ENCODE results near the gene KCNQ5.

The KCNQ5 gene

DNA sequence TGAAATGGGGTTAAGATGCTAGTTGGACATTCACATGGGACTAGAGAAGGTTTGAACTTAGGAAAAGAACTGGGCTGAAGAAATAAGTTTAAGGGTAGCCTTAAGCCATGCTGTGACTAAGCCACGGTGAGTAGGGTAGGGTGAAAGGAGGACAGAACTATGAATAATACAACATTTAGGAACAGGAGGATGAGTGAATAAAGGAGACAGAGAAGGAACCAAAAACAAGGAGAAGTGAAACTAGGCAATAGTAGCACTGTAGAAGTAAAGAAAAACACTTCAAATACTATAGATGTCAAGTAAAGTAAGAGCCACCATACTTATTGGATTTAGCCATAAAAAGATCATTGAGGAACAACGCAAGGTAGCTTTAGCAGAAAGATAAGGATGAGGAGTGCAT, 111.2 kb downstream of the KCNQ5 start:
- Mint-ChIP-seq H3K9me3 (ENCODE audit: low read depth) (peaks cover 5% of the 10 kb centered on the region), H3K27ac (no peak overlapping the region), H3K27me3 (no peaks in the 10 kb centered on the region), H3K4me3 (no peak overlapping the region), H3K4me1 (ENCODE audit: low read depth) (no peaks in the 10 kb centered on the region), H3K36me3 (no peaks in the 10 kb centered on the region)

DNA sequence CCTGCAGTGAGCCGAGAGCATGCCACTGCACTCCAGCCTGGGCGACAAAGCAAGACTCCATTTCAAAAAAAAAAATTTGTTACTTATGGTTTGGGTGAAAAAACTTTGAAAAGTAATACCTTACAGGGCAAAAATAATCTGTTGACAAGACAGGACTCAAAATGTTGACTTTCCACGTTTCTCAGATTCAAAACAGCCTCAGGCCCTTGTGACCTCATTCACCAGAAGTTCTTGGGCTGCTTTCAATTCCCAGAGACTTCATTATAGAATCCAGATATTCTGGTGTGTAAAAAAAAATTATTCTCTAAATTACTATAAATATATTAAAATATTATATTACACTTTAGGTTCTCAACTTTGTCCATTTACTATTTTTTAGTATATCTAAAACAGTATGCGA, 116.2 kb downstream of the KCNQ5 start:
- Mint-ChIP-seq H3K27me3 (no peaks in the 10 kb centered on the region), H3K4me1 (ENCODE audit: low read depth) (peaks cover 32% of the 10 kb centered on the region), H3K36me3 (no peaks in the 10 kb centered on the region), H3K4me3 (no peak overlapping the region), H3K9me3 (ENCODE audit: low read depth) (no peaks in the 10 kb centered on the region), H3K27ac (no peak overlapping the region)

DNA sequence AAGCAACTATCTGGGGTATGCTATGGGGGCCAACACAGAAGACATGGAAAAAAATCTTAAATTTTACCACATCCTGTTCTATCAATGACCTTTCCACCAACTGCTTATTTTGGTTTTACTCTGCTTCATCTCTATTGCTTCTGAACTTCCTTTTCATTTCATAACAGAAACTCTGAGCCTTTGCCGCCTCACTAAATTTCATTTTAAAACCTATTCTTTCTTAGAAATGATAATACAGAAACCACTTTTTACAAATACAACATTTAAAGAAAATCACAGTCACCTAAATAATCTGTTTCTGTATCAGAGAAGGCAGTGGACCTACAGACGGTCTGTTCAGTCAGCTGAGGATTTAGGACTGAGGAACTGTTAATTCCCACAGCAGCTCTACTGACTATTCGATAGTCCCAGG, 117.5 kb downstream of the KCNQ5 start:
- H3K4me3 Mint-ChIP-seq, result no peak overlapping the region
- H3K9me3 Mint-ChIP-seq (ENCODE audit: low read depth), result no peaks in the 10 kb centered on the region
- H3K36me3 Mint-ChIP-seq, result no peaks in the 10 kb centered on the region
- H3K4me1 Mint-ChIP-seq (ENCODE audit: low read depth), result peaks cover 32% of the 10 kb centered on the region
- H3K27me3 Mint-ChIP-seq, result no peaks in the 10 kb centered on the region
- no peak overlapping the region for H3K27ac Mint-ChIP-seq

DNA sequence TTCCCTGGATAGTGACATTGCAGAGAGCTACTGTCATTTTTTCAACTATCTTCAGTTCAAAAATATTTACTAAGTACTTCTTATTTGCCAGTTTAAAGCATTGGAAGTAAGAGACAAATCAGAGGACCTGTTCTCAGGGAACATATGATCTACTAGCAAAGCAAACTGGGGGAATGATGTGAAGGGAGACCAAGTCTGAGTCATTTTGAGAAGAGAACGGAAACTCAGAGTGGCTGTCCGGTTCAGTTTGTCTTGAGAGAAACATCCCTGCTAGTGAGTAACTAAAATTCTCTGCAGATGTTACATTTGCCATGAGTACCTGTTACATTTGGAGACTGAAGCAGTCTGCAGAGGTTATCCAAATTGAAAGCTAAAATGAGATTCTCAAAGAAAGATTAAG, 118.3 kb downstream of the KCNQ5 start:
- H3K36me3 Mint-ChIP-seq, result no peaks in the 10 kb centered on the region
- no peak overlapping the region for H3K27ac Mint-ChIP-seq
- H3K27me3 Mint-ChIP-seq, result no peaks in the 10 kb centered on the region
- no peaks in the 10 kb centered on the region for H3K9me3 Mint-ChIP-seq (ENCODE audit: low read depth)
- H3K4me1 Mint-ChIP-seq (ENCODE audit: low read depth), result peaks cover 32% of the 10 kb centered on the region
- H3K4me3 Mint-ChIP-seq, result no peak overlapping the region

DNA sequence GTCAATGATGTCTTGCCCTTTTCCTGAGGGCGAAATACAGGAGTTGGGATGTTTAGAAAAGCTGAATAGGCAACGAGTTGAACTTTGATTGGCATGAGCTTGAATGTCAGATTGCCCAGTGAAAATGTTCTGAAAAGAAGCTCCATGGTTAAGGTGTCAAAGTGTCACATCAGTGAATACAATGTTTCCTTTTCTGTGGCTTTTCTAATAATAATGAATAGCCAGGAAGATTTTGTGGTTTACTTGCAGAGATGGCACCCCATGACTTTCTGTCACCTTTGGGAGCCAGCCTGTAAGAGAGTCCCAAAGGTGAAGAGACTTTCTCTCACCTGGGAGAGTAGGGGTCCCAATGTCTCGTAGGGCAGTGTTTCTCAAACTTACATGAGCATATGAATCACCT, 119.2 kb downstream of the KCNQ5 start:
- no peaks in the 10 kb centered on the region for H3K36me3 Mint-ChIP-seq
- peak overlapping the region; percentile 29 for H3K27ac Mint-ChIP-seq
- peaks cover 32% of the 10 kb centered on the region for H3K4me1 Mint-ChIP-seq (ENCODE audit: low read depth)
- no peaks in the 10 kb centered on the region for H3K27me3 Mint-ChIP-seq
- H3K4me3 Mint-ChIP-seq, result no peak overlapping the region
- no peaks in the 10 kb centered on the region for H3K9me3 Mint-ChIP-seq (ENCODE audit: low read depth)

DNA sequence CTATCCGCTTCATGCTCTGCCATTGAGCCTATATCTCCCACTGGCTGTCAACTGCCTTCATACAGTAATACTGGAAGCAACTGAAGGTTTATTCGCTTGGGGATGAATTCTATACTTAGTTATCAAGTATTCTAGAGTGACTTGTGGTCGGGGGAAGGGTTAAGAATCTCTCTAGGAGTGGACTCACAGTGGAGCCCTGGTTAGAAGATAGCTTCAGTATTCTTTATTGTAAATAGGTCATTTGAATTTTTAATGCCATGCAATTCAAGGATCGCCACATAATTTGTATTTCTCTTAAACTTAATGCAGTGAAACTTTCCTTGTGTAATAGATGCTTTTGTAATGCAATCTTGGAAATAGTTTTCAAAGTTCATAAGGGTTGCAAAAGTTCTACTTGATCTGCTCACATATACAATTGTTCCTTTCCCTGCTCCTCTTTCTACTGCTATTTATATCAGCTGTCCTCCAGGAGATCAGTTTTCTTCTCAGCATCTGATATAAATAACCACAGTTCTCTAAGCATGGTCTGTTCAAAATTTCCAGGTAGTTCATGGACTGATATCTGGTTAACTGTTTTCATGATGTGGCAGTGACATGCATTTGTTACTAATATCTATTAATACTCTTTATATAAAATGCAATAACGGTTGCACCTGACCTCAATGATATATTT, 120.3 kb downstream of the KCNQ5 start:
- Mint-ChIP-seq H3K27ac (no peak overlapping the region), H3K9me3 (ENCODE audit: low read depth) (no peaks in the 10 kb centered on the region), H3K4me1 (ENCODE audit: low read depth) (peaks cover 36% of the 10 kb centered on the region)

DNA sequence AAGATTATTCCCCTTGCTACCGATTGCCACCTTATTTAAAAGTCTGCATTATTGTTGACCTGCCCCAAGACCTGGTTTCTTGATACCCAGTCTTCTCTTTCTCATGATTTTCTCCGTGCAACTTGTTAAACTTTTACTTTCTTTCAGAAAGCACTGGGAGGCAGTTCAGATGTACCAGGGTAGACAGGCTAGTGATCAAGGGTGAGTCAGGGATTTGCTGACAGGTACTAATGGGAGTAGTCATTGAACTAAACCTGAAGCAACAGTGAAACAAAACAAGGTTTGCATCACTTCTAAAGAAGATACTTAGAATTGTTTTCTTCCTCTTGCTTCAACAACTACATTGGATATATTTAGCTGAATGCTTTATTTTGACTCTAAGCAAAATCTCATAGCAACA, 124.4 kb downstream of the KCNQ5 start:
- peaks cover 2% of the 10 kb centered on the region for H3K36me3 Mint-ChIP-seq
- H3K9me3 Mint-ChIP-seq (ENCODE audit: low read depth), result no peaks in the 10 kb centered on the region
- H3K4me3 Mint-ChIP-seq, result no peak overlapping the region
- H3K4me1 Mint-ChIP-seq (ENCODE audit: low read depth), result peaks cover 10% of the 10 kb centered on the region
- no peak overlapping the region for H3K27ac Mint-ChIP-seq
- no peaks in the 10 kb centered on the region for H3K27me3 Mint-ChIP-seq

More for the DNA sequence above, 120.3 kb downstream of the KCNQ5 start:
- Mint-ChIP-seq H3K27me3 (no peaks in the 10 kb centered on the region), H3K36me3 (peaks cover 2% of the 10 kb centered on the region), H3K4me3 (no peak overlapping the region)

DNA sequence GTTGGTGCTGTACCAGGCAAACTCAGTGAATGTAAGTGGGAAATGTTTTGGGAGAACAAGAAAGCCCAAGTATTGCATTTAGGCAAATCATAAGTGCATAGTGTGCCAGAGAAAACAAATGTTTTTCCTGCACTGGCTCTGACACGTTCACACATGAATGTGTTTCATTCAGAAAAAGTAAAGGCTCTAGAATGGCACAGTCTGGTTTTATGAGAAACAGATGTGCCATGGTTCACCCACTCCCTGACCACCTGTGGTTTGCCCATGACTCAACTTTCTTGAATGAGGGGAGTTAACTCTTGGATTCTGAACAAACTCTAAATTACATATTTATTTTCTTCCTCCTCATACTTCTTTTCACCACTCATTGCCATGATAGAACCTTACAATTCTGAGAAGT, 126.9 kb downstream of the KCNQ5 start:
- peaks cover 3% of the 10 kb centered on the region for H3K9me3 Mint-ChIP-seq (ENCODE audit: low read depth)
- H3K36me3 Mint-ChIP-seq, result peaks cover 2% of the 10 kb centered on the region
- no peak overlapping the region for H3K27ac Mint-ChIP-seq

DNA sequence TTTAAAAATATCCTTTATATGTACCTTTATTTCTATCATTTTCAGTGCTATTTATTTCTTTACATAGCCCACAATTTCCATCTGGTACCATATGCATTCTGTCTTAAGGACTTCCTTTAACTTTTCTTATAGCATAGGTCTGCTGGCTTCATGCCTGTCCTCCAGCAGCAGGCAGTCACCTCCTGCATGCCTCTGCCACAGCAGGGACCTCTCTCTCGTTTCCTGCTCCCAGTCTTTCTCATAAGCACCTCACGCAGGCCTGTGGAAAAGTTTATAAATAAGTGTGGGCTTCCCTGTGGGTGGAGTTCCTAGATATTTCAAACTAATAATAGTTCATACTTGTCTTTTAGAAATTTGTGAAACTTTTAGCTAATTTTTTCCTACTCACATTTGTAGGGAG, 133.9 kb downstream of the KCNQ5 start:
- H3K4me1 Mint-ChIP-seq (ENCODE audit: low read depth), result peaks cover 11% of the 10 kb centered on the region
- no peaks in the 10 kb centered on the region for H3K27me3 Mint-ChIP-seq
- H3K4me3 Mint-ChIP-seq, result no peak overlapping the region
- H3K27ac Mint-ChIP-seq, result no peak overlapping the region
- peaks cover 2% of the 10 kb centered on the region for H3K36me3 Mint-ChIP-seq
- H3K9me3 Mint-ChIP-seq (ENCODE audit: low read depth), result peaks cover 6% of the 10 kb centered on the region

More for the DNA sequence above, 126.9 kb downstream of the KCNQ5 start:
- H3K4me3 Mint-ChIP-seq, result no peak overlapping the region
- H3K27me3 Mint-ChIP-seq, result no peaks in the 10 kb centered on the region
- peaks cover 5% of the 10 kb centered on the region for H3K4me1 Mint-ChIP-seq (ENCODE audit: low read depth)

DNA sequence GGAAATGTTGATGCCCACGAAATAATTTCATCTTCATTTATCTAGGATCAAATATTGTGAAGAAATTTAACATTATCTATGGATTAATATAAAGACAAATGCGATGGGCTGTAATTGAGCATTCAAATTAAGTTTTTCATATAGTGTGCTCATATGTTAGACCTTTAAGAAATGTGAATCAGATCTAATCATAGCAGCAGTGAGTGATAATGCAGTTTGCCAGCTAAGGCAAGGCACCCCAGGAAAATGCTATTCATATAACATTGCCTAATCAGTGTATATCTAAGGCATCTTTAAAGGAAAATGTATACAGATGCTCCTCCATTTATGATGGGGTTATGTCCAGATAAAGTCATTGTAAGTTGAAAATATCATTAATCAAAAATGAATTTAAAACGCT, 135.2 kb downstream of the KCNQ5 start:
- Mint-ChIP-seq H3K9me3 (ENCODE audit: low read depth) (peaks cover 6% of the 10 kb centered on the region), H3K27me3 (no peaks in the 10 kb centered on the region), H3K4me3 (no peak overlapping the region), H3K27ac (no peak overlapping the region), H3K36me3 (peaks cover 2% of the 10 kb centered on the region), H3K4me1 (ENCODE audit: low read depth) (peaks cover 13% of the 10 kb centered on the region)

DNA sequence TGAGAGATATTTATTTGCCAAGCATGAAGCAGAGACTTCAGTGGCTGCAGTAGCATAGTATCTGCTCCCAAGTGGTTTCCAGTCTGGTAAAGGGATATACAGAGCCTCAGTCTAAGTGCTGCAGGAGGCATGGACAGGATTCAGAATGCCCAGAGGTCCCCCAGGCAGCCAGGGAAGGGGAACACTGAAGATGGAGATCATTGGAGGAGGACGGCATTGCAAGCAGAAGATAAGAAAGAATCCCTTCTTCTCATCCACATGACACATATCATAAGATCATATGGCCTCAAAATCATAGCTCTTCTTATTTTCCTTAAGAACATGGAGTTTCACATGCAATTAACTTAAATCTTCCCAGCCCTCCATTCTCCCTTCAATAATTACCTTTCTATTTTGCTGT, 136.1 kb downstream of the KCNQ5 start:
- H3K27ac Mint-ChIP-seq, result no peak overlapping the region
- peaks cover 5% of the 10 kb centered on the region for H3K9me3 Mint-ChIP-seq (ENCODE audit: low read depth)
- H3K27me3 Mint-ChIP-seq, result no peaks in the 10 kb centered on the region
- H3K4me3 Mint-ChIP-seq, result no peak overlapping the region
- H3K36me3 Mint-ChIP-seq, result peaks cover 2% of the 10 kb centered on the region
- peaks cover 13% of the 10 kb centered on the region for H3K4me1 Mint-ChIP-seq (ENCODE audit: low read depth)

DNA sequence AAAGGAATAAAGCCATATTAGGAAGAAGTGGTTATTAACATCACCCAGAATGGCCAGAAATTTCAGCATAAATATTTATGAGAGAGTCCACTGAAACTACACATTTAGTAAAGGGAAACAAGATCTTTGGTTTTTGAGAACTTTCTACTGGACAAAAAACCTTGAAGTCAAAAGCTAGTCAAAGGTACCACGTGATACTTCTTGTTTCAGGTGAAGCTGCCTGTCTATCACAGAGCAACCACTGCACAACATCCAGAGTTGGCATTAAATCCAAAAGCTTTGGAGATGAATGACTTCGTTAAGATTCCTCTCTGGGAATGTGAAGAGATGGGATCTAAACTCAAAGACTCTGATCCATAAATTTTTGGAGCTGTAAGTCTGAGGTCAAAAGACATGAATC, 137.0 kb downstream of the KCNQ5 start:
- Mint-ChIP-seq H3K36me3 (peaks cover 2% of the 10 kb centered on the region), H3K4me1 (ENCODE audit: low read depth) (peaks cover 13% of the 10 kb centered on the region), H3K27me3 (no peaks in the 10 kb centered on the region), H3K27ac (no peak overlapping the region), H3K4me3 (no peak overlapping the region), H3K9me3 (ENCODE audit: low read depth) (peaks cover 3% of the 10 kb centered on the region)

DNA sequence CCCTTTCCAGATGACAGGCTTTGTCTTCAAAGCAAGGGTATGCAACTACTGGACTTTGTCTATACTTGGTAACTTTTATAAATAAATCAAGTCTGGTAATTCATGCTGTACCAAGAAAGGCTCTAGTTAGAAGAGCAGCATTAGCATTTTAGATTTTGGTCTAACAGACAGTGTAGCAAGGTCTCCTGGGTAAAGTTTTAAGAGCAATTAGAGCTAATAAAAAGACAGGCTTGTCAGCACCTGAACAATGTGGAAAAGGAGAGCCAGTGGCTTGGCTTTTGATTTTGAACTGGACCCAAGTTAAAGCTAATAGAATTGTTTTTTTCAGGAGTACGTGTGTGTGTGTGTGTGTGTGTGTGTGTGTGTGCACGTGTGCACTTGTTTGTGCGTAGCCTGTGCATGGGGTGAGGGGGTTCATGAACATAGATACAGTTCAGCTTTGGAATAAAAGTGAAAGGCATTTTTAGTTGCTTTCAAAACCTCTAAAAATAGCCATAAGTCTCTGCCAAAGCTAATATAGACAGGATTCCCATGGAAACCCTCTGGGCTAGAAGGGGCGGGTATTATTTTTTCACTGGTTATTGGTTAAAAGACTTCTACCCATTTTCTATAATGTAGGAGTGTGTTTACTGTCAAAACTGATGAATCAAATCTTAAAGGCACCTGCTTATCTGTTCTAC, 138.4 kb downstream of the KCNQ5 start:
- no peaks in the 10 kb centered on the region for H3K27me3 Mint-ChIP-seq
- H3K9me3 Mint-ChIP-seq (ENCODE audit: low read depth), result no peaks in the 10 kb centered on the region
- H3K36me3 Mint-ChIP-seq, result peaks cover 3% of the 10 kb centered on the region
- H3K27ac Mint-ChIP-seq, result no peak overlapping the region
- no peak overlapping the region for H3K4me3 Mint-ChIP-seq
- H3K4me1 Mint-ChIP-seq (ENCODE audit: low read depth), result peaks cover 16% of the 10 kb centered on the region

DNA sequence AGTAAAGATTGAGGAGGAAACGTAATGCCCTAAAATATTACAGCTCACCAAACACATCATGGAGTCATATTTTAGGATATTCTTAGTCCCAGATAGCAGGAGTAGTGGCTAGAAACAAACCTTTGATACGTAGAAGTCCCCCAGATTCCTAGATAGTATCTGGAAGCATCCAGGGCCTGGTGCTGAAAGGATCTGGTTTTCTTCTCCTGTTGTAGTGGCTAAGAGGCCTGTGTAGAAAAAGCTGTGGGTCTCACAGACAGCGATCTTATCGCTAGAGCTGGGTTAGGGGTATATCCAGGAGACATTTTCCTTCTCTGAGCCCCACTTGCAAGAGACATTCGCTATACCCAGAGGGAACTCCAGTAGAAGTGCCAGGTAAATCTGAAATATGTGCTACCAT, 139.9 kb downstream of the KCNQ5 start:
- no peaks in the 10 kb centered on the region for H3K9me3 Mint-ChIP-seq (ENCODE audit: low read depth)
- peaks cover 3% of the 10 kb centered on the region for H3K36me3 Mint-ChIP-seq
- H3K4me3 Mint-ChIP-seq, result no peak overlapping the region
- peaks cover 12% of the 10 kb centered on the region for H3K4me1 Mint-ChIP-seq (ENCODE audit: low read depth)
- H3K27ac Mint-ChIP-seq, result no peak overlapping the region
- no peaks in the 10 kb centered on the region for H3K27me3 Mint-ChIP-seq

DNA sequence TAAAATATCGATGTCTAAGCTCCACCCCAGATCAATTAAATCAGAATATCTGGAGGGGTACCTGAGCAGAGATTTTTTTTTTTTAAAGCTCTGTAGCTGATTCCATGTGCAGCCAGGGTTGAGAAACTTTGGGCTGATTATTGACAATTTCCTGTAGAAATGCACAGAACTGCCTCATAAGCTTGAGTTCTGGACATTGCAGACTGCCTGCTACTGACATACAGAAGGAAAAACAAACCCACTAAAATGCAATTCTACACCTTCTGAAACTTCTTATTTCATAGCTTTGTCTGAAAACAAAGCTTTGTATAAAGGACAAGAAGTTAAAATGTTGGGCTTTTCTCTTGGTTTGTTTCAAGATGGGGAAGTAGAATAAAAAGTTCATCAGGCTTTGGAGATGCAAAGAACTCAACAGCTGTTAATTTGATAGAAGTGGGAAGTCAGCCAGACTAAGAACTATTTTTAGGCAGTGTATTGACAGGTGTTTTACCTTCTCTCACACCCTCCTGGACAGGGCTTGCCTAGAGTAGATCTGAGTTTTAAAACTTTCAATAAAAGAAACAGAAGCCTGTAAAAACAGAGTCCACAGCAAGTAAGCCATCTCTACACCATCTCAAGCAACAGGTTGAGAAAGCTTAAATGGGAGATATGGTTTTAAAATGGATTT, 147.7 kb downstream of the KCNQ5 start:
- Mint-ChIP-seq H3K4me3 (no peak overlapping the region), H3K9me3 (ENCODE audit: low read depth) (no peaks in the 10 kb centered on the region), H3K36me3 (peaks cover 5% of the 10 kb centered on the region), H3K27ac (no peak overlapping the region), H3K4me1 (ENCODE audit: low read depth) (peaks cover 3% of the 10 kb centered on the region), H3K27me3 (no peaks in the 10 kb centered on the region)
